Stimulated activated CD8-positive, alpha-beta memory T cell treated with anti-CD3 and anti-CD28 coated beads, Interleukin-7, amount 100 ng/mL, for 4 hours (primary cell): ENCODE measurements around the gene PARVG.
"Not testable (repeated sequence)": the region's sequence is repeated elsewhere in the genome, so short reads cannot be mapped to it uniquely, and the experiment has no call there.

Experiments used
- DNase-seq, 2 donors: peaks; one replicate each; pipeline ENCODE4 v3.0.0-alpha.2; 2020; ENCODE audit warnings: low read depth in 2 of 2

Gene PARVG

DNA sequence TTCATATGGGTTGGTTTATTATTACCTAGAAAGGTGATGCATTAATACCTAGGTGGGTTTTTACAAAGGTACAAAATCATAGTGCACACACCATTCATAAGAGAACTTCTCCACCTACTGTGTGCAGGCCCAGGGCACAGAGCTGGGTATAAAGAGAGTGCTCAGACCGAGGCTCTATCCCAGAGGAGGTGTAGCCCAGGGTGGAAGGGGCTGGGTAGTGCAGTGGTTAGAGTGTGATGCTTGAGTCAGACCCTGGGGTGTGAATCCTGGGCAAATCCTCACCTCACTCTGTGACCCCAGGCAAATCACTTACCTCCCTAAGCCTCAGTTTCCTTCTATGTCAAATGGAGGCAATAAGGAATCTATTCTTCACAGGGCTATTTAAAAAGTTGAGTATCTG lies 32.2 kb downstream of the PARVG start:
- no peak for DNase-seq

DNA sequence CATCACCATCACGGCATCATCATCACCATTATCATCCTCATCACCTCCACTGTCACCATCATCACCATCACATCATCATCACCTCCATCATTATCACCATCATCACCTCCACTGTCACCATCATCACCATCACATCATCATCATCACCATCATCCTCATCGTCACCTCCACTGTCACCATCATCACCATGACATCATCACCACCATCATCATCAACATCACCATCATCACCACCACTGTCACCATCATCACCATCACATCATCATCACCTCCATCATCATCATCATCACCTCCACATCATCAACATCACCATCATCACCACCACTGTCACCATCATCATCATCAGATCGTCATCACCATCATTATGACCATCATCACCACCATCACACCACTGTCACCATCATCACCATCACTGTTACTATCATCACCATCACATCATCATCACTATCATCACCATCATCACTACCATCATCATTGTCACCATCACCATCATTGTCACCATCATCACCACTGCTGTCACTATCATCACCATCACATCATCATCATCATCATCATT lies 32.8 kb downstream of the PARVG start:
- DNase-seq, result no peak

- DNase-seq, result no peak
Measured at GRCh38 chr22:44214187-44214586, 33.5 kb downstream of the PARVG start.

DNA sequence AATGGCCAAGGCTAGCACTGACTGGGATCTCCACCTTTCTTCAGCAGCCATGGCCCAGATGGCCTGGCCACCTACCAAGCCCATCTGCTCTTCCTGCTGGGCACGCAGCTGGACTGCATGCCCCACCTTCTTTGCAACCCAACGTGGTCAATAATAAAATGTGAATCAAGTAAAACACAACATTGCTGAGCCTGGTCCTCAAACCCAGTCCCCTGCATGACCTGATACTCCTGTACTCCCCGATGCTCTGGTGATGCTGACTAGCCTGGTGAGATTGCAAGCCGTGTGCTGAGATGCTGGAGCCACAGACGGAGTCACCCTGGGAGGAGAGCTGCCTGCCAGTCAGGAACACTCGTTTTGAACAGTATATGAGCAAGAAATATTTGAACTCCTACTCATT lies 34.0 kb downstream of the PARVG start:
- no peak for DNase-seq

GRCh38 chr22:44215287-44215686 lies 34.6 kb downstream of the PARVG start:
- no peak for DNase-seq

DNA sequence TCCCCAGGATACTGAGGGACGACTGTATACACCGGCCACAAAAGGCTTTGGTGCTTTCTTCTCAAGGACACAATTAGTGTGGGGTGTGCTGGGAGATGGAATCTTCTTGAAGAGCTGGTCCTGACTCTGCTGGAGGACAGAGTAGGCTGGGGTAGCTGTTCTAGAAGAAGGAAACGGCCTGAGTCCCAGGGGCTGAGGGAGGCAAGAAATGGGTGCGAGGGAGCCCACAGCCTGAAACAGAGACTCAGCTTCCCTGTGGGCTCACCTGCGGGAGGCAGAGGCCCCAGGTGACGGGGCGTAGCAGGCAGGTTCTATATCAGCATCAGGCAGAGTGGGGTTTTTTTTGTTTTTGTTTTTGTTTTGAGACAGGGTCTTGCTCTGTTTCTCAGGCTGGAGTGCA lies 36.6 kb downstream of the PARVG start:
- DNase-seq, result no peak

DNA sequence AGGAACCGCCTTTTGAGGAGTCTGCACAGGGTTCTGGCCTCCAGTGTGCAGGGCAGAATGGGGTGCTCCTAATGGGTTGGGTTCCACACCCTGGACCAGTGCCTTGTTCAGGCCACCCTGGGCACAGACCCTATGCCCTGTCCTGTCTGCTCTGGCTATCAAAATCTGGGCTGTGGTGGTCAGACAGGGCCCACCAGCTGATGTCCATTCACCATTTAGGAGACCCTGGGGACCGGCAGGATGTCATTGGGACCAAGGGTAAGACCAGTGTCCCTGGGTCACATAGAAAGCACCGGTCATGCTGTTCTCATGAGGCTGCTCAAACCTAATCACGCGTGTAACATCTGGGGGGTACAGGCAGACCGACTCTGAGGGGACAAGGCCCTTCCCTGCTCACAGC lies 37.3 kb downstream of the PARVG start:
- no peak for DNase-seq

DNA sequence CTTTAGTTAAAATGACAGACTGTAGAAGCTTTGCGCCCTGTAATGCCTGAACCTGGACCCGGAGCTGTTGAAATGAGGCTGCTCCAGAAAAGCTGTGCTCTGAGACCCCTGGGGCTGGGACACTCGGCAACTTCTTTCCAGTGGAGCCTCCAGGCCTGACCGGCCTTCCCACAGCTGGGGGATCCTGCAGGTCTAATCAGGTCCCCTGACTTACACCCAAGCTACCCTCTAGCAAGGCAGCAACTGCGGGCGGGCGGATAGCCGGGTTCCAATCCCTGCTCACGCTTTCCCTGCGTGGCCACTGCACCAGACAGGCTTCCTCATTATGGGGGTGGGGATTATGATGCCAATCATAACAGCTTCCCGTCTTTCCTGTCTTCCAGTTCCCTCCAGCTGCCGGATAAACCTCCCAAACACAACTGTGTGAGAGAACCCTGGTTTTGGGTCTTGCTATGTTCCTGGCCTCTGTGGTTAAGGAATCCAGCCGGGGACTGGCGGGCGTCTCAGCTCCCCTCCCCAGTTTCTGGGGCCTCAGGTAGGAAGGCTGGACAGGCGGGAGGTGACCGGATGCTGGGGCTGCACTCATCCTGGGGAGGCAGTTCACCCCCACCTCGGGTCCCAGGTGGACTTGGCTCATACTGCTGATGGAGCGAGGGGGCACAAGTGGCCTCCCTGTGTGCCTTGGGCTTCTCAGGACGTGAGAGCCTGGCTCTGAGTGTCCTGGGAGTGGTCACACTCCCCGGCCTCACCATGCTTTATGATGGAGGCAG lies 38.6 kb downstream of the PARVG start:
- no peak for DNase-seq

- no peak for DNase-seq
Measured at GRCh38 chr22:44220727-44221680, 40.3 kb downstream of the PARVG start.

DNA sequence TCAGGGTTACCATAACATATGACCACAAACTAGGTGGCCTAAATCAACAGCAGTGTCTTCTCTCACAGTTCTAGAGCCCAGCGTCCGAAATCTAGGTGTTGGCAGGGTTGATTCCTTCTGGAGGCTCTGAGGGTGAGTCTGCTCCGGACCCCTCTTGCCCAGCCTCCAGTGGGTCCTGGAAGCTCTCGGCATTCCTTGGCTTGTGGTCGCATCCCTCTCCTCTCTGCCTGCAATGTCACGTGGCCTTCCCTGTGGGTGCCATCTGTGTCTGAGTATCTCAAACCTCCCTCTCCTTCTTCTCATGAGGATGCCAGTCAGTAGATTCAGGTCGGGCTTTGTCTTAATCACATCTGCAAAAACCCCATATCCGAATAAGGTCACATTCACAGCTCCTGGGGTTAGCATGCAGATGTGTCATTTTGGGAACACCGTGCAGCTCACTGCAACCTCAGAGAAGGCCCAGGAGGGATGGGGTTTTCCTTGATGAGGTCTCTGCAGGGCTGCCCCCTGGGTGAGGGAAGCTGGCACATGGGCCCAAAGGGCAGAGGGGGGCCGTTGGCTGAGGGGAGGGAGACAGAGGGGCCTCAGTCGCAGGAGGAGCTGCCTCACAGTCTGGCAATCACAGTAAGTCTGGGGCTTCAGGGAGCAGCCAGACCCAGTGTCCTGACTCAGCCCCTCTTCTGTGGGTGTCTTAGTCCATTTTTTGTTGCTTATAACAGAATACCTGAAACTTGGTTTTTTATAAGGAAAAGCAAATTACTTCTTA lies 41.2 kb downstream of the PARVG start:
- no peak for DNase-seq

GRCh38 chr22:44224166-44224565 lies 43.4 kb downstream of the PARVG start:
- DNase-seq, result no peak

- no peak for DNase-seq
Measured at GRCh38 chr22:44225091-44225689, 44.5 kb downstream of the PARVG start.

- DNase-seq, result no peak
Measured at GRCh38 chr22:44225812-44226211, 45.1 kb downstream of the PARVG start.

DNA sequence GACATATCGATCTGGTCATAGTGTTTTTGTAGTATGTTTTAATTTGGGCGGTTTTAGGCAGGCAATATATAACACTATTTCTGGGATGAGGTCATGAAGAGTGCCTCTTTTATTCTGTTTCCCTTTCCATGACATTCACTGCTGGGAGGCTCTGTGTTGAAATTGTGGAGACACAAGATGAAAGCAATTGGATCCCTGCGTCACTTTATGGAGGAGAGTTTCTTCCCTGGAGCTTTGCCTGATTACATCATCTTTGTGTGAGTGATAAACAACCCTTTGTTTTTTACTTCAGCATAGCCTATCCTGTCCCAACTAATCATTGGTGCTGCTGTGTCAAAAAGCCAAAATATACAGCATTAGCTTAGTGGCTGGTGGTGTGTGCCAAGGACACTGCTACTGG lies 48.6 kb downstream of the PARVG start:
- DNase-seq, result no peak

DNA sequence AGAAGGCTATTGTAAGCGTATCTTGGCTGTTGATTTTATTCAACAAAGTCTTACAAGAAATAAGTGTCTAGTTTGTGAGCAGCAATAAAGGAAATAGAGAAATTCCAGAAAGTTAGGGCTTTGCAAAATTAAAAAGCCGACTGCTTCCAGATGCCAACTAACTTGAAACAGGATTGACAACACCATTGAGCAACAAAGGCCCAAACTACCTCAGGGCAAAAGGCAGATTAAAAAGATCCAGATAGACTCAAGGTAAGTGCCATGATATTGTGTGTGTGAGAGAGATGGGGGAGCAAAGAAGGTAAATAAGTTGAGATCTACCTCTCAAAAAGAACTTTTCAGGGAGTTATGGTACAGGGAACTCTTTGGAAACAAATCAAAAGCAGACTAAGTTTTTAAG lies 49.1 kb downstream of the PARVG start:
- DNase-seq, result no peak

DNA sequence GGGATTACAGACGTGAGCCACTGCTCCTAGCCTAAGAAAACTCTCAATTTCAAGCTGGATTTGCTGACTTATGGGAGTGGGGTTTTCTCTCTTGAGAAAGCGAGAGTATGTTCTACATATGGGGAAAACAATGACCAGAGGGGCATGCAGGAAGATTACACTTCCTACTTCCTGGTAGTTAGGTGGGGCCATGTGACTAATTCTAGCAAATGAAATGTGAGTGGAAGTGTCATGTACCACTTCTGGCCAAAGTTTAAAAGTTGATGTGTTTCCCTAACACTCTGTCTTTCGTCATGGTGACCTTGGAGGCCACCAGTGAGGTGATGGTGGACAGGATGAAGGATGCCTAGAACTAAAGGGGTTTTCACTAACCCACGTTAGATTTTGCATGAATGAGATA lies 50.5 kb downstream of the PARVG start:
- no peak for DNase-seq

DNA sequence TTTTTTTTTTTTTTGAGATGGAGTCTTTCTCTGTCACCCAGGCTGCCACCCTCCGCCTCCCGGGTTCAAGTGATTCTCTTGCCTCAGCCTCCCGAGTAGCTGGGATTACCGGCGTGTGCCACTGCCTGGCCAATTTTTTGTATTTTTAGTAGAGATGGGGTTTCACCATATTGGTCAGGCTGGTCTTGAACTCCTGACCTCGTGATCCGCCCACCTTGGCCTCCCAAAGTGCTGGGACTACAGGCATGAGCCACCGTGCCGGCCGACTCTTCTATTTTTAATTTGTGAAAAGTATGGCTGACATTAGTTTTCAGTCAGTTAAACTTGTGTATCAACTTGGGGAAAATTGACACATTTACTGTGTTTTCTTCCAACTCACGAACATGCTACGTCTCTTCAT lies 53.6 kb downstream of the PARVG start:
- not testable (repeated sequence) for DNase-seq

DNA sequence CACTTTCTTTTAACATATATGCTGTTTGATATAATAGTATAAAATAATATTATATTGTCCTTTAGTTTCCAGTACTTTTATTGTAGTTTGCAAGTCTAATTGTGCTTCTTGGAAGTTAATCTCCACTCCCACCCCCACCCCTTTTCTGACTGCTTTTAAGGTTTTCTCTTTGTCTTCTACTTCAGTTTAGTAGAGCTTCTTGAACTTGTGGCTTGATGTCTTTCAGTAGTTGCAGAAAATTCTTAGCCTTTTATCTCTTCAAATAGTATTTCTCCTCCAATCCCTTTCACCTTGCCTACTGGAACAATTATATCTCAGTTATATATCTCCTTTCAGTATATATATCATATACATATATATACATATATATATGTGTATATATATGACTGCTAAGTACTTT lies 56.6 kb downstream of the PARVG start:
- no peak for DNase-seq

GRCh38 chr22:44241121-44241520 lies 60.4 kb downstream of the PARVG start:
- not testable (repeated sequence) for DNase-seq

- DNase-seq, result no peak
Measured at GRCh38 chr22:44242946-44243724, 62.4 kb downstream of the PARVG start.

DNA sequence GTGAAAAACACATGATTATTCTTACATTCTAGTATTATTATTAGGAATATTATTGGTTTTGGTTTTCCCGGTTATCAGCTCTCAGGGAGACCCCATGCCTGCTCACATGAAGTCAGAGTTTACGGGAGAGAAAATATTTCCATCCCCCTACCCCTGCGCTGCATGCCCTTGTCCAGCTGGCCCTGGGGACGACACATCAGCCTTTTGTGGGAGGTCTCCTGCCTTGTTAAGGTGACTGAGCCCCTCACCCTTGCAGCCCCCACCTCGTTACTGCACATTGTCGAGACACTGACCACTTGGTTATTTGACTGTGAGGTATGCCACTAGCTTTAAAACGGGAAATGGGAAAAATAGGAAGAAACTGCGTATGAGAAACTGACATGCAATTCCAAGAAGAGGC lies 63.0 kb downstream of the PARVG start:
- no peak for DNase-seq
